Thyroid gland (tissue), 4 donors: ENCODE measurements around the gene FAM228B.

Source experiments
- POLR2A ChIP-seq, 2 donors: fragments of 450-650 bp; IDR thresholded peaks; one replicate each; pipeline ENCODE4 v1.6.1; 2017; ENCODE audit warnings: antibody characterized with exemption in 2 of 2, mild to moderate bottlenecking in 2 of 2, moderate library complexity in 1 of 2
- TF ChIP-seq, protein P1 (sequence below), 6 experiments: fragments of 200-600 bp in 3 of 6; fragments of 450-650 bp in 3 of 6; sonication (generic) in 3 of 6; IDR thresholded peaks; one replicate each; pipeline ENCODE4 v1.5.1; 2016 to 2019; ENCODE audit warnings: antibody characterized with exemption in 6 of 6, mild to moderate bottlenecking in 2 of 6, inconsistent platforms in 1 of 6, moderate library complexity in 1 of 6

GRCh38 chr2:24174851-24175277, 51.6 kb downstream of the FAM228B start, which contains the start of gene FAM228A:
- no peak for TF ChIP-seq POLR2A (IDR thresholded peaks at IDR 0.05)
- TF ChIP-seq, protein P1, sequence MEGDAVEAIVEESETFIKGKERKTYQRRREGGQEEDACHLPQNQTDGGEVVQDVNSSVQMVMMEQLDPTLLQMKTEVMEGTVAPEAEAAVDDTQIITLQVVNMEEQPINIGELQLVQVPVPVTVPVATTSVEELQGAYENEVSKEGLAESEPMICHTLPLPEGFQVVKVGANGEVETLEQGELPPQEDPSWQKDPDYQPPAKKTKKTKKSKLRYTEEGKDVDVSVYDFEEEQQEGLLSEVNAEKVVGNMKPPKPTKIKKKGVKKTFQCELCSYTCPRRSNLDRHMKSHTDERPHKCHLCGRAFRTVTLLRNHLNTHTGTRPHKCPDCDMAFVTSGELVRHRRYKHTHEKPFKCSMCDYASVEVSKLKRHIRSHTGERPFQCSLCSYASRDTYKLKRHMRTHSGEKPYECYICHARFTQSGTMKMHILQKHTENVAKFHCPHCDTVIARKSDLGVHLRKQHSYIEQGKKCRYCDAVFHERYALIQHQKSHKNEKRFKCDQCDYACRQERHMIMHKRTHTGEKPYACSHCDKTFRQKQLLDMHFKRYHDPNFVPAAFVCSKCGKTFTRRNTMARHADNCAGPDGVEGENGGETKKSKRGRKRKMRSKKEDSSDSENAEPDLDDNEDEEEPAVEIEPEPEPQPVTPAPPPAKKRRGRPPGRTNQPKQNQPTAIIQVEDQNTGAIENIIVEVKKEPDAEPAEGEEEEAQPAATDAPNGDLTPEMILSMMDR (IDR thresholded peaks at IDR 0.05): no peak
